HG03108 (cell line): ENCODE measurements around the gene TFCP2L1.

Source experiments
- ATAC-seq: cut with Tn5 transposase; IDR thresholded peaks from one replicate; pipeline ENCODE4 v1.9.1; 2021; ENCODE audit warnings: moderate library complexity; ENCODE audit not compliant: unreplicated experiment

Gene TFCP2L1

DNA sequence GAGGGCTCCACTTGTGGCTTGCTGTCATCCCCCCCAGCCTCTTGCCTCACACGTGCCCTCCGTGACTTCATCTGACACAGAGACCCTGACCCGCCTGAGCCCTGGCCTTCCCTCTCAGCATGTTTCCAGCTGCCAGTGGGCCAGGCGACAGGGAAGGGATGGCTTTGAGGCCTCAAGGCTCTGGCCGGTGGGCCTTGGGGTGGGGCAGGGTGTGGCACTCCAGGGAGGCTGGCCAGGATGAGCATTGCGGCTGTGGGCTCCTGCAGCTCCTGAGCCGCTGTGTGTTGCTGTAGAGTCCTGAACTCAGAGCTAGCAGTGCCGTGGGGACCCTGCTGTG is 85.0 kb downstream of the TFCP2L1 start:
- no peak for ATAC-seq

DNA sequence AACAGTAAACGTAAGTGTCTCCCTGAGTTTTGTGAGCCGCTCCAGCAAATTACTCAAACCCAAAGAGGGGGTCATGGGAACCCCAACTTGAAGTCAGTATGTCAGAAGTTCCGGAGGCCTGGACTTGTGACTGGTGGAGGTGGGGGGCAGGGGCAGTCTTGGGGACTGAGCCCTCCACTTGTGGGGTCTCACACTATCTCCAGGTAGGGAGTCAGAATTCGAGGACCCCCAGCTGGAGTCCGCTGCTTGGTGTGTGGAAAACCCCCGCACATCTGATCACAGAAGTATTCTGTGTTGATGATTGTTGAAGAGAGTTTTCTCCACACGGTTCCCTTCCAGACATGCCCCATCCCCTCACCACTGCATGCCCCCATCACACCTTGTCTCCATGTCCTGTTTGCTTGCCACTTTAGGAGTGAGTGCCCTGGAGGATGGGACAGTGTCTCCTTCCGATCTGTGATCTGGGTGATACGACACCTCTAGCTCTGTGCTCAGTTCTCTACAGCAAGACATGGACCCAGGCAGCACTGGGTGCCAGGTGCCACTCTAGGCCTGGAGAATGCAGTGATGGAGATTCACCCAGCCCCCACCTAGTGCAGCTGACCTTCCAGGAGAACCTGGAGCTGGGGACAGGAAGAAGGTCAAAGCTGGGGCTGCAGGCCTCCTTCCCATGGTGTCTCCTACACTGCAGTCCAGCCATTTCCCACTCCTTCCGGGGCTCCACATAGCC is 85.6 kb downstream of the TFCP2L1 start:
- no peak for ATAC-seq

DNA sequence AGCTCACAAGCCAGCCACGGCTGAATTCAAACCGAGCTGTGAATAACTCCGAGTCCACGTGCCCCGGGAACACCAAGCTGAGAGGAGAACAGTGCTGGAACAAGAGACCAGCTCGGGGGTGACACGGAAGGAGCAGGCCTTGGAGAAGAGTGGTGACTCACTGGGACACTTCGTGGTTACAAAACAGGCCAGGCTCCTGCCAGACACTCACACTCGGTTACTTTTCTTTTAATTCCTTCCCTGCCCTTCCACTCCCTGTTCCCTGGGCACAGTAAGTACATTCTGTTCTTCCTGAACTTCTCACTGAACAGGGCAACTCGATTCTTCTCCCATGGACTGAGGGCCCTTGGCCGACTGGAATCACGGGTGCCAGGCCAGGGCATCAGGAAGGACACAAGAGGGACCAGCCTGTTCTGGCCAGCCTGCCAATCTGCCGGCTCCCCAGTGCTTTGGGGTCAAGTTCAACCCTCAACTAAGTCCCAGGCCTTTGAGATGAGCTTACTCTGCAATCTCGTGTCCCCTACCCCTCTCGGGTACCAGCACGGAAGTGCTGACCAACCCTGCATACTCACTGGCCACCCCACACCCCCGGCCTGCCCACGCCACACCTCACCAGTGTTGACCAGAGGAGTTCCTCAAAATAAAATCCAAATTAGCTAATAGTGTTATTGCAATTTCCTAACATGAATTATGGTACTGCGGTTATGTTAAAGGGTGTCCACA is 87.5 kb downstream of the TFCP2L1 start:
- no peak for ATAC-seq

DNA sequence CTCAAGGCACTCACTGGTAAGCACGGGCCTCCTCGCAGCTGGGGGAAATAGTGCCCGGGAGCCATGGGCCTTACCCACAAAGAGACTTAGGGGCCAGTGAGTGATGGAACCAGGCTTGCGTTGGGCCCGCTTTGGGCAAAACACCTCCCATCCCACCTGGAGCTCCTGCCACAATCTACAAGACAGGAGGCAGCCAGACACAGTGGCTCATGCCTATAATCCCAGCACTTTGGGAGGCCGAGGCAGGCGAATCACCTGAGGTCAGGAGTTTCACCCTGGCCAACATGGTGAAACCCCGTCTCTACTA is 88.2 kb downstream of the TFCP2L1 start:
- ATAC-seq: no peak

- ATAC-seq: no peak
Measured at GRCh38 chr2:121196132-121196848, 88.7 kb downstream of the TFCP2L1 start.

DNA sequence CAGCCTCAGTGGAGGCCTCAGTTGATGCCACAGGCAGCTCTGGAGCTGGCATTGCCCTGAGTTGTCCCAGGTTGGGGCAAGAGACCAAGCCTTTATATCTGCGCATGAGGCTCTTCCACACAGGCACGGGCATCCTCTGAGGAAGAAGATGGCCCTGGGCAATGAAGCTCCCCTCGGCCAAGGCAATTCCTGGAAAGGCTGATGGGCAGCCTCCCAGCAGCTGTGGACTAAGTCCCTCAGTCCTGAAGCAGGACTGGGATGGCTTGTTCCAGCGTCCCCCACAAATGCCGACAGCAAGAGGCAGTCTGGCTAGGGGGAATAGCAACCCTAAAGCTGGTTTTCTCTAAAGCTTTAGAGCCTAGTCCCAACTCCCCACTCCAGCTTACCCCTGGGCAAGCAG is 90.0 kb downstream of the TFCP2L1 start:
- no peak for ATAC-seq

DNA sequence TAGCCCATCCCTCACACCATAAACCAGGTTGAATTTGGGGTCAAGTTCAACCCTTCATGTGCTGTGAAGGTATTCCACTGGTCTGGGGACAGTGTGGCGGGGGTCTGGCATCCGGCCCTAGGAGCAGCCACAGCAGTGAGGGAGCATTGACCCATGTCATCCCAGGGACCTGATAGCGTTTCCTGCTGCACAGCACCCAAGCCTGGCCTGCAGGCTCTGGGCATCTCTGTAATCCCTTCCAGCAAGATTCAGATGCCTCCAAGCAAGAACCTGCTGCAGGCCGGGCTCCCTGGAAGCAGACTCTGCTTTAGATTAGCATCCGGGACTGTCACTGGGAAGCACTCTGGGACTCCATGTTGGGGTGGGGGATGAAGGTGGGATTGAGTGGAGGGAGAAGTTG is 90.4 kb downstream of the TFCP2L1 start:
- no peak for ATAC-seq

- no peak for ATAC-seq
Measured at GRCh38 chr2:121193185-121193584, 91.8 kb downstream of the TFCP2L1 start.

GRCh38 chr2:121192576-121192975 is 92.4 kb downstream of the TFCP2L1 start:
- no peak for ATAC-seq

- no peak for ATAC-seq
Measured at GRCh38 chr2:121191191-121192170, 93.5 kb downstream of the TFCP2L1 start.

- ATAC-seq: no peak
Measured at GRCh38 chr2:121189661-121190381, 95.2 kb downstream of the TFCP2L1 start.

GRCh38 chr2:121189011-121189410 is 96.0 kb downstream of the TFCP2L1 start:
- ATAC-seq: no peak

- ATAC-seq: no peak
Measured at GRCh38 chr2:121187982-121188411, 97.0 kb downstream of the TFCP2L1 start.

GRCh38 chr2:121187351-121187981 is 97.5 kb downstream of the TFCP2L1 start:
- ATAC-seq: no peak

- no peak for ATAC-seq
Measured at GRCh38 chr2:121186261-121186660, 98.7 kb downstream of the TFCP2L1 start.

DNA sequence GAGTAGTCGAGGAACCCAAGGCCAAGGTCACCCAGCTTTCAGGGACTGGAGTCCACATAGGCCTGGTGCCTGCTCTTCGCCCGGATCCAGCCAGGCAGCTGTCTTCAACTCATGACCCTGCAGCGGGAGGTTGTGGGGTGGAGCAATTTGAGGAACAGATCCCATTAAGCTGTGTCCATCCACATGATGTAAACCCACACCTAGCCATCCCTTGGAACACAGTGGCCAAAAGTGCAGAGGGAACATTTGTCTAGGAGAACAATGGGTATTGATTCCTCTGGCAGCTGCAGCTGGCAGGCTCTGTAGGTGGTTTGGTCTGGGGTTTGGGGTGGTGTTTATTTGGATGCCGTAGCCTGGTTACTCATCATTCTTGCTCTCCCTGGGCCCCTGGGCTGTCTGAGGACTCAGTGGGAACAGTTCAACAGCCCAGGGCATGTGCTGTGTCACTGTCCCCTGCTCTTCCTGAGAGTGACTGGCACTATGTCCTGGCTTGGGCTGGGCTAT is 99.4 kb downstream of the TFCP2L1 start:
- ATAC-seq: no peak

DNA sequence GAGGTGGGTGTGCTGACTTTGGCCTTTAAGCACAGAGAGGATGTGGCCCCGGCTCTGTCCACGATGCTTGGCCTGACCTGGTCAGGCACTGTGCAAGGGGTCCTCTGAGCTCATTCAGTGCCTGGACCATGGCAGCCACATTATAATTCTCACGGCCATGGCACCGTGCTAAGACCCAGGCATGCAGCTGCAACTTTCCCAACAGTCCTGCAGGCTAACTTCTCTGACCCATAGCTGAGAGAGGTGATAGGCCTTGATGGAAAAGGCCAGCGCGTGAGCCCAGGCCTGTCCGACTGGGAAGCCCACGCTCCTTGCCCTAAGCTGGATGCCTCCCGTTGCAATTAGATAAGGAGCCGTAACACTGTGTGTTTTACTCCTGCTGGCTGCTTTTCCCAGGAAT is 99.9 kb downstream of the TFCP2L1 start:
- no peak for ATAC-seq

DNA sequence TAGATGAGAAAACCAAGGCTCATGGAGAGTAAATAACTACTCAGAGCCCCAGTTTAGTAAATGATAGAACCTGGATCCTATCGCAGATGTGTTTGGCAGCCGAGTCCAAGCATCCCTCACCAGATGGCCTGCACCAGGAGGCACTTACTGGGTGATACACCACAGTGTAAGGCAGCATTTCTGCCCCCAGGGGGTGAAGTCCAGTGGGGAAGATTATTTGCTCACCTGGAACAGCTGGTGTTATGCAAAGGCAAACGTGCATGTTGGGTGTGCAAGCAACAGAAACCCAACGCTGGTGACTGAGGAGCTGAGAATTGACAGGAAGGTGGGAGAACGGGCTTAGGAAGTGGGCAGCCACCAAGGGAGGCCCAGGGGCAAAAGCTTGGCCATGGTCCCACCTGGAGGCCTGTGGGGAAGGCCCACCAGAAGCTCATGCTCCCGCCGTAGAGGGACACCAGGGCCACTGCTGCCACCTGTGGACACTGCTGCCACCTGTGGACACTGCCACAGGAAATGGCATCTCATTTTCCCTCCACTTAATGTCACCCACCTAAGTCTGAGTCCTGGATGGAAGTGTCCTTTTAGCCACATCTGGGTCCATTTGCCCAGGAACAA is 100.6 kb downstream of the TFCP2L1 start:
- ATAC-seq: no peak

DNA sequence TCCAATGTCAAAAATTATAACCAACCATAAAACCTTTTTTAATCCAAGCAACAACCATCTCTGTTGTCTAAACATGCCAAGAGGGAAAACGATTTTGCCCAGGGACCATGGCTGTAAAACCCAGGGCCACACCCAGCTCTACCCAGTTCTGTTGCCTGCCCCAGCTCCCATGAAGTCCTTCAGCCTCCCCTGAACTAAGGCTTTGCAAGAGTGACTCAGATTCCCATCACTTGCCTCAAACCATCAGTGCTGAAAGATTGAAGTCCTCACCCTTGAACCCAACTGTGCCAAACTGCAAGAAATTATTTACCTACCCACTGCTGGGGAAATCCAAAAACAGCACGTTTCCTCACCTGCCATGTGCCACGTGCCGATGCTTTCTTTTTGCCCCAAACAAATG is 102.5 kb downstream of the TFCP2L1 start:
- no peak for ATAC-seq
